DOHH2 (cell line): ENCODE results near the gene IL1A.

ENCODE experiments used
- CTCF ChIP-seq: fragments of 200-600 bp; sonication (generic); IDR thresholded peaks from one replicate; pipeline ENCODE4 v1.5.1; 2014; ENCODE audit warnings: antibody characterized with exemption, mild to moderate bottlenecking, low read depth, low read length; ENCODE audit not compliant: poor library complexity, severe bottlenecking
- EZH2phosphoT487 ChIP-seq: fragments of 200-600 bp; sonication (generic); IDR thresholded peaks from 2 replicates; pipeline ENCODE4 v1.6.1; 2017; ENCODE audit warnings: borderline replicate concordance, mild to moderate bottlenecking, antibody characterized with exemption, low read length, moderate library complexity, mixed read lengths

GRCh38 chr2:112725545-112726457 is 58.5 kb downstream of the IL1A start:
- TF ChIP-seq CTCF: no peak
- no peak for TF ChIP-seq EZH2phosphoT487
